ENCODE results near the gene ANKRD60.

ANKRD60 gene

GRCh38 chr20:58243653-58244410, 15.4 kb upstream of the ANKRD60 start:
- no peak for DNase-seq

GRCh38 chr20:58242824-58243223, 14.4 kb upstream of the ANKRD60 start:
- DNase-seq = no peak

- DNase-seq = no peak
These were observed 13.5 kb upstream of the ANKRD60 start for GRCh38 chr20:58241766-58242465.

GRCh38 chr20:58240471-58240870, 12.0 kb upstream of the ANKRD60 start:
- DNase-seq = no peak

GRCh38 chr20:58239216-58239615, 10.8 kb upstream of the ANKRD60 start:
- DNase-seq = no peak

- DNase-seq = no peak
These were observed 10.0 kb upstream of the ANKRD60 start for GRCh38 chr20:58238490-58238889.

GRCh38 chr20:58237318-58238132, 9.1 kb upstream of the ANKRD60 start:
- DNase-seq = no peak

- DNase-seq = peak; percentile 86
These were observed 8.3 kb upstream of the ANKRD60 start for GRCh38 chr20:58236612-58237317.

GRCh38 chr20:58235010-58235409, 6.6 kb upstream of the ANKRD60 start:
- DNase-seq = no peak

- DNase-seq = peak; percentile 55
These were observed 5.6 kb upstream of the ANKRD60 start for GRCh38 chr20:58233881-58234528.

GRCh38 chr20:58233393-58233792, 4.9 kb upstream of the ANKRD60 start:
- DNase-seq = no peak

GRCh38 chr20:58231683-58232082, 3.2 kb upstream of the ANKRD60 start:
- no peak for DNase-seq

GRCh38 chr20:58229198-58229798, 845 bp upstream of the ANKRD60 start:
- no peak for DNase-seq

GRCh38 chr20:58228103-58228483, 360 bp downstream of the ANKRD60 start:
- DNase-seq = no peak

- no peak for DNase-seq
These were observed 906 bp downstream of the ANKRD60 start for GRCh38 chr20:58227391-58228102.

- no peak for DNase-seq
These were observed 2.8 kb downstream of the ANKRD60 start for GRCh38 chr20:58225452-58226200.

GRCh38 chr20:58224974-58225373, 3.5 kb downstream of the ANKRD60 start:
- no peak for DNase-seq

GRCh38 chr20:58224097-58224496, 4.4 kb downstream of the ANKRD60 start:
- DNase-seq = no peak

- DNase-seq = no peak
These were observed 5.0 kb downstream of the ANKRD60 start for GRCh38 chr20:58223358-58223941.

- DNase-seq = no peak
These were observed 6.0 kb downstream of the ANKRD60 start for GRCh38 chr20:58222446-58222845.

Measured in CD4-positive, alpha-beta T cell treated with Interleukin-17A for 4 hours (primary cell).